Keratinocyte (primary cell): ENCODE data around the gene MGAT5. TPM values are rescaled to one million over a fixed set of nuclear protein-coding genes. Genes with fewer than 3 reads are reported as not detected.

Experiments used
- DNase-seq: peaks from one replicate; pipeline ENCODE4 v3.0.0-alpha.2; 2011; ENCODE audit warnings: low read depth, missing footprints, low spot score
- FAIRE-seq: peaks from 2 replicates; lab custom pipeline; 2011; peaks lifted over from hg19 to GRCh38; lab: Jason Lieb, UNC
- H2AFZ ChIP-seq: 2 replicates; pipeline ENCODE4 v1.6.0; 2012; ENCODE audit warnings: low read length, control low read depth, inconsistent platforms; ENCODE audit not compliant: control insufficient read depth
- H3K27ac ChIP-seq: 2 replicates; pipeline ENCODE4 v1.5.1; 2011; ENCODE audit warnings: low read length; ENCODE audit not compliant: control insufficient read depth, insufficient read depth
- H3K27me3 ChIP-seq: 3 replicates; pipeline ENCODE4 v1.6.0; 2011; ENCODE audit warnings: low read length; ENCODE audit not compliant: control insufficient read depth, insufficient read depth; ENCODE audit errors: extremely low read depth
- H3K36me3 ChIP-seq, 2 experiments: 2 replicates in 1 of 2; 3 replicates in 1 of 2; pipeline ENCODE4 v1.5.1; 2011; ENCODE audit warnings: low read length in 2 of 2, mild to moderate bottlenecking in 1 of 2; ENCODE audit not compliant: control insufficient read depth in 2 of 2, insufficient read depth in 2 of 2; ENCODE audit errors: extremely low read depth in 1 of 2
- H3K4me1 ChIP-seq: 3 replicates; pipeline ENCODE4 v1.5.1; 2011; ENCODE audit warnings: low read length; ENCODE audit not compliant: control insufficient read depth, insufficient read depth; ENCODE audit errors: extremely low read depth
- H3K4me2 ChIP-seq: 3 replicates; pipeline ENCODE4 v1.6.0; 2011; ENCODE audit warnings: low read depth, low read length; ENCODE audit not compliant: control insufficient read depth, insufficient read depth; ENCODE audit errors: extremely low read depth
- H3K4me3 ChIP-seq, 3 experiments: fragments of 200-600 bp in 1 of 3; sonication (generic) in 1 of 3; 2 replicates in 2 of 3; 3 replicates in 1 of 3; pipeline ENCODE4 v1.5.1; 2011 to 2016; ENCODE audit warnings: low read length in 3 of 3, mild to moderate bottlenecking in 3 of 3, control low read depth in 2 of 3, inconsistent platforms in 1 of 3, low read depth in 1 of 3, mixed read lengths in 1 of 3, mixed run types in 1 of 3, moderate library complexity in 1 of 3; ENCODE audit not compliant: control insufficient read depth in 2 of 3, insufficient read depth in 2 of 3; ENCODE audit errors: extremely low read depth in 1 of 3
- H3K79me2 ChIP-seq: 2 replicates; pipeline ENCODE4 v1.6.0; 2012; ENCODE audit warnings: low read length; ENCODE audit not compliant: control insufficient read depth, insufficient read depth
- H3K9ac ChIP-seq: 3 replicates; pipeline ENCODE4 v1.6.0; 2011; ENCODE audit warnings: low read length; ENCODE audit not compliant: control insufficient read depth, insufficient read depth; ENCODE audit errors: extremely low read depth
- H3K9me1 ChIP-seq: 3 replicates; pipeline ENCODE4 v1.6.0; 2011; ENCODE audit warnings: low read length; ENCODE audit not compliant: control insufficient read depth, insufficient read depth; ENCODE audit errors: extremely low read depth
- H3K9me3 ChIP-seq: 2 replicates; pipeline ENCODE4 v1.5.1; 2012; ENCODE audit warnings: low read depth, low read length; ENCODE audit not compliant: control insufficient read depth
- H4K20me1 ChIP-seq: 3 replicates; pipeline ENCODE4 v1.6.0; 2011; ENCODE audit warnings: low read length; ENCODE audit not compliant: control insufficient read depth, insufficient read depth; ENCODE audit errors: extremely low read depth
- CTCF ChIP-seq, 3 experiments: IDR thresholded peaks in 1 of 3; conservative IDR thresholded peaks in 1 of 3; optimal IDR thresholded peaks in 1 of 3; 2 replicates in 2 of 3; 3 replicates in 1 of 3; pipeline versions ENCODE3 to v1.5.1; 2011; ENCODE audit warnings: low read length in 3 of 3, mild to moderate bottlenecking in 3 of 3, moderate library complexity in 2 of 3, control low read depth in 1 of 3, inconsistent platforms in 1 of 3; ENCODE audit not compliant: insufficient read depth in 2 of 3; ENCODE audit errors: extremely low read depth in 1 of 3
- EZH2 ChIP-seq: IDR thresholded peaks from one replicate; pipeline ENCODE4 v1.6.1; 2012; ENCODE audit warnings: inconsistent platforms, mild to moderate bottlenecking, low read length, moderate library complexity
- dilution Hi-C: fragments of 300-500 bp; cut with MboI; formaldehyde crosslinking; loops from one replicate; pipeline ENCODE4 v1.7.0; 2020; ENCODE audit warnings: low sequenced_read_pairs; ENCODE audit not compliant: extremely low pct_ligation_motif_present
- polyA plus RNA-seq, 5 experiments: library from polyadenylated mRNA; depleted of rRNA in 3 of 5; stranded (reverse) in 3 of 5; stranded (forward) in 1 of 5; unstranded in 1 of 5; fragments of >200 nt; gene quantifications; 1 replicate in 1 of 5; 2 replicates in 3 of 5; 3 replicates in 1 of 5; pipeline versions ENCODE4 v1.2.1 to v1.2.3, GENCODE V29; 2011 to 2012; ENCODE audit warnings: missing spikeins in 2 of 5, low read depth in 1 of 5, low replicate concordance in 1 of 5

The MGAT5 gene
- polyA plus RNA-seq, 1 donor (not counting 4 experiments of a cell fraction or from before 2014, with no cell fraction given) = 23.0 TPM

- no peak for FAIRE-seq
- no peaks in the 10 kb centered on the region for H4K20me1 ChIP-seq
- no peak overlapping the region for H2AFZ ChIP-seq
- H3K9me1 ChIP-seq = no peaks in the 10 kb centered on the region
- no peaks in the 10 kb centered on the region for H3K9me3 ChIP-seq
- DNase-seq = no peak
- no peak overlapping the region for H3K9ac ChIP-seq
- no peak overlapping the region for H3K4me3 ChIP-seq
- no peak overlapping the region for H3K27ac ChIP-seq
- H3K4me1 ChIP-seq = peaks cover 3% of the 10 kb centered on the region
- H3K4me2 ChIP-seq = no peak overlapping the region
- TF ChIP-seq EZH2 (no peak), CTCF (optimal IDR thresholded peaks at IDR 0.05 in 1 of 3, IDR thresholded peaks at IDR 0.05 in 1 of 3, conservative IDR thresholded peaks at IDR 0.05 in 1 of 3; ENCODE audit: extremely low read depth in 1 of 3, insufficient read depth in 2 of 3, low read length in 3 of 3) (no peak)
- H3K27me3 ChIP-seq = no peaks in the 10 kb centered on the region
- H3K79me2 ChIP-seq = peaks cover 19% of the 10 kb centered on the region
- peaks cover 8 to 12% of the 10 kb centered on the region in 2 experiments for H3K36me3 ChIP-seq
- dilution Hi-C loops = no loop called here
Measured at GRCh38 chr2:134252092-134252750, 1.7 kb upstream of the MGAT5 start.

GRCh38 chr2:134253117-134253704, 661 bp upstream of the MGAT5 start:
- TF ChIP-seq CTCF (optimal IDR thresholded peaks at IDR 0.05 in 1 of 3, IDR thresholded peaks at IDR 0.05 in 1 of 3, conservative IDR thresholded peaks at IDR 0.05 in 1 of 3; ENCODE audit: extremely low read depth in 1 of 3, insufficient read depth in 2 of 3, low read length in 3 of 3) (no peak), EZH2 (no peak)
- H3K27ac ChIP-seq = no peak overlapping the region
- H3K36me3 ChIP-seq = peaks cover 8 to 12% of the 10 kb centered on the region in 2 experiments
- H3K27me3 ChIP-seq = no peaks in the 10 kb centered on the region
- no peaks in the 10 kb centered on the region for H3K9me3 ChIP-seq
- H3K4me2 ChIP-seq = no peak overlapping the region
- no peaks in the 10 kb centered on the region for H4K20me1 ChIP-seq
- H3K9me1 ChIP-seq = no peaks in the 10 kb centered on the region
- DNase-seq (no peak), FAIRE-seq (no peak)
- H2AFZ ChIP-seq = no peak overlapping the region
- dilution Hi-C loops = no loop called here
- H3K79me2 ChIP-seq = peaks cover 13% of the 10 kb centered on the region
- H3K4me3 ChIP-seq = no peak overlapping the region
- H3K4me1 ChIP-seq = peaks cover 3% of the 10 kb centered on the region
- no peak overlapping the region for H3K9ac ChIP-seq
